Measurements from ENCODE around the gene SLC45A2. TPM values are rescaled to one million over a fixed set of nuclear protein-coding genes. Genes with fewer than 3 reads are reported as not detected.

Gene SLC45A2
- total RNA-seq, 4 donors from 2014 or later, result 0.26 TPM; not detected in 3

- peak overlapping the region in 1 of 4 donors; percentile 2 for H3K27ac ChIP-seq (replicated peaks in 1 of 4)
- 50% methylated on average over 2 of the region's 2 CpGs for WGBS
- intact Hi-C loops (cut with DNase I), result no loop called here
- peaks cover 0 to 28% (median 7%) of the 10 kb centered on the region in 4 donors for H3K36me3 ChIP-seq
- no peaks in the 10 kb centered on the region for H3K9me3 ChIP-seq
- peaks cover 0 to 27% (median 18%) of the 10 kb centered on the region in 4 donors for H3K4me1 ChIP-seq
- no peak for TF ChIP-seq POLR2AphosphoS5 (IDR thresholded peaks at IDR 0.05)
- no peak for TF ChIP-seq POLR2A (IDR thresholded peaks at IDR 0.05; ENCODE audit: low read depth)
- no peak for DNase-seq (ENCODE audit: extremely low spot score)
- no peaks in the 10 kb centered on the region for H3K27me3 ChIP-seq
- H3K4me3 ChIP-seq, result no peak overlapping the region
These were observed 11.4 kb upstream of the SLC45A2 start for GRCh38 chr5:33995865-33996264.

GRCh38 chr5:33994845-33995244 lies 10.4 kb upstream of the SLC45A2 start:
- 44% methylated on average over 1 of the region's 1 CpG for WGBS
- TF ChIP-seq CTCF (IDR thresholded peaks at IDR 0.05) (no peak), POLR2AphosphoS5 (IDR thresholded peaks at IDR 0.05) (no peak), POLR2A (IDR thresholded peaks at IDR 0.05; ENCODE audit: low read depth) (no peak), EP300 (IDR thresholded peaks at IDR 0.05) (no peak)

DNA sequence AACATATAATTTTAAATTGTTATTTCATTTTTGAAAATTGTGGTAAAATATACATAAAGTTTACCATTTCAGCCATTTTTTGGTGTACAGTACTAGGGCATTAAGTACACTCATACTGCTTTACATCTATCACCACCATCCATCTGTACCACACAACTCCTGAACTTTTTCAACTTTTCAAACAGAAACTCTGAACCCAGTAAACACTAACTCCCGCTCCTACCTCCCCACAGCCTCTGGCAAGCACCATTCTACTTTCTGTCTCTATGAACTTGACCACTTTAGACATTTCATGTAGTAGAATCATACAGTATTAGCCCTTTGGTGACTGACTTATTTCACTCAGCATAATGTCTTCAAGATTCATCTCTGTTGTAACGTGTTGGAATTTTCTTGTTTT lies 8.4 kb upstream of the SLC45A2 start:
- intact Hi-C loops (cut with DNase I), result no loop called here
- 85% methylated on average over 2 of the region's 2 CpGs for WGBS

More at GRCh38 chr5:33994845-33995244, 10.4 kb upstream of the SLC45A2 start:
- no peaks in the 10 kb centered on the region for H3K9me3 ChIP-seq
- H3K4me1 ChIP-seq, result peaks cover 0 to 20% (median 15%) of the 10 kb centered on the region in 4 donors
- no peak overlapping the region for H3K27ac ChIP-seq (replicated peaks in 1 of 4)
- H3K27me3 ChIP-seq, result no peaks in the 10 kb centered on the region
- no peak for DNase-seq (ENCODE audit: extremely low spot score)
- intact Hi-C loops (cut with DNase I), result no loop called here
- H3K4me3 ChIP-seq, result no peak overlapping the region
- H3K36me3 ChIP-seq, result peaks cover 0 to 28% (median 7%) of the 10 kb centered on the region in 4 donors

DNA sequence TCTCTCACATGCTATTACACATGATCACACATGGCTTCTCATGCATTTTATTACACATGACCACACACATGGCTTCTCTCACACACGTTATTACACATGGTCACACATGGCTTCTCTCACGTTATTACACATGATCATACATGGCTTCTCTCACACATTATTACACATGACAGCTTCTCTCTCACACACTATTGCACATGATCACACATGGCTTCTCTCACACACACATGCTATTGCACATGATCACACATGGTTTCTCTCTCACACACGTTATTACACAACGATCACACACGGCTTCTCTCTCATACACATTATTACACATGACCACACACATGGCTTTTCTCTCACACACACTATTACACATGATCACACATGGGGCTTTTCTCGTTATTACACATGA lies 954 bp upstream of the SLC45A2 start:
- DNase-seq (ENCODE audit: extremely low spot score), result no peak
- TF ChIP-seq POLR2AphosphoS5 (IDR thresholded peaks at IDR 0.05) (no peak), CTCF (IDR thresholded peaks at IDR 0.05) (no peak), POLR2A (IDR thresholded peaks at IDR 0.05; ENCODE audit: low read depth) (no peak), EP300 (IDR thresholded peaks at IDR 0.05) (no peak)
- peaks cover 15 to 34% (median 27%) of the 10 kb centered on the region in 4 donors for H3K36me3 ChIP-seq
- intact Hi-C loops (cut with DNase I), result no loop called here
- H3K4me1 ChIP-seq, result no peaks in the 10 kb centered on the region
- H3K27me3 ChIP-seq, result no peaks in the 10 kb centered on the region
- H3K9me3 ChIP-seq, result no peaks in the 10 kb centered on the region
- no peak overlapping the region for H3K4me3 ChIP-seq
- no peak overlapping the region for H3K27ac ChIP-seq (replicated peaks in 1 of 4)
- 97% methylated on average over 6 of the region's 6 CpGs for WGBS

More for the DNA sequence above, 8.4 kb upstream of the SLC45A2 start:
- DNase-seq (ENCODE audit: extremely low spot score), result no peak
- H3K36me3 ChIP-seq, result peaks cover 13 to 35% (median 19%) of the 10 kb centered on the region in 4 donors
- TF ChIP-seq CTCF (IDR thresholded peaks at IDR 0.05) (no peak), POLR2AphosphoS5 (IDR thresholded peaks at IDR 0.05) (no peak), EP300 (IDR thresholded peaks at IDR 0.05) (no peak), POLR2A (IDR thresholded peaks at IDR 0.05; ENCODE audit: low read depth) (no peak)
- H3K27me3 ChIP-seq, result no peaks in the 10 kb centered on the region
- H3K4me1 ChIP-seq, result peaks cover 0 to 20% (median 15%) of the 10 kb centered on the region in 4 donors
- H3K4me3 ChIP-seq, result no peak overlapping the region
- H3K27ac ChIP-seq (replicated peaks in 1 of 4), result no peak overlapping the region
- no peaks in the 10 kb centered on the region for H3K9me3 ChIP-seq

DNA sequence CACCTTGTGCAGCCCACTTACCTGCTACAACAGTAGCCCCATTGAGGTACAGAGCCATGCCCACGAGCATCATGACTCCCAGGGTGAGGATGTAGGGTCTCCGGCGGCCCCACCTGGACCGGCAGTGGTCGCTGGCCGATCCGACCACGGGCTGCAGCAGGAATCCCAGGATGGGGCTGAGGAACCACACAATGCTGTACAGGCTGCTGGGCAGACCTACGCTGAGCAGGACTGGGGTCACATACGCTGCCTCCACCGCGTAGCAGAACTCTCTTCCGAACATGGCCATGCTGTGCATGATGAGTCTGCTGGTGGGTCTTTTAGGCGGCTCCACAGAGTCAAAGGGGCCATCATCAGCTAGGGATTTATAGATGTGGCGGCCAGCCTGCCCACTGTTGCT lies 315 bp downstream of the SLC45A2 start:
- no peak for TF ChIP-seq POLR2A (IDR thresholded peaks at IDR 0.05; ENCODE audit: low read depth)
- TF ChIP-seq CTCF (IDR thresholded peaks at IDR 0.05), result no peak
- TF ChIP-seq EP300 (IDR thresholded peaks at IDR 0.05), result no peak
- no peak for TF ChIP-seq POLR2AphosphoS5 (IDR thresholded peaks at IDR 0.05)
- no peaks in the 10 kb centered on the region for H3K9me3 ChIP-seq

More for the DNA sequence above, 315 bp downstream of the SLC45A2 start:
- no peaks in the 10 kb centered on the region for H3K4me1 ChIP-seq
- H3K36me3 ChIP-seq, result peaks cover 14 to 32% (median 24%) of the 10 kb centered on the region in 4 donors
- DNase-seq (ENCODE audit: extremely low spot score), result no peak
- no peak overlapping the region for H3K4me3 ChIP-seq
- intact Hi-C loops (cut with DNase I), result no loop called here
- no peaks in the 10 kb centered on the region for H3K27me3 ChIP-seq
- WGBS, result 97% methylated on average over 13 of the region's 15 CpGs
- H3K27ac ChIP-seq (replicated peaks in 1 of 4), result no peak overlapping the region
